Measurements from ENCODE around the gene AKNAD1.

The AKNAD1 gene

GRCh38 chr1:108856994-108857393, at the start of gene AKNAD1:
Gene AKNAD1 (minus strand): TSS chr1:108857094. CDS start chr1:108852664, 4,430 bp downstream.
- no peak within 1 kb of the TSS for H3K4me3 ChIP-seq (ENCODE audit: low read depth, low read length)
- TF ChIP-seq CTCF (IDR thresholded peaks at IDR 0.05; ENCODE audit: low read depth, low read length) = no peak

GRCh38 chr1:108901106-108901505, 44.2 kb upstream of the AKNAD1 start:
- no peak for TF ChIP-seq CTCF (IDR thresholded peaks at IDR 0.05; ENCODE audit: low read depth, low read length)
- H3K4me3 ChIP-seq (ENCODE audit: low read depth, low read length) = no peak overlapping the region

- peak; percentile 34; the same call in 1 of the 2 replicates for TF ChIP-seq CTCF (IDR thresholded peaks at IDR 0.05; ENCODE audit: low read depth, low read length)
- H3K4me3 ChIP-seq (ENCODE audit: low read depth, low read length) = no peak overlapping the region
Measured at GRCh38 chr1:108897865-108898720, 41.2 kb upstream of the AKNAD1 start.

GRCh38 chr1:108896146-108897145, 39.6 kb upstream of the AKNAD1 start:
- no peak overlapping the region for H3K4me3 ChIP-seq (ENCODE audit: low read depth, low read length)
- TF ChIP-seq CTCF (IDR thresholded peaks at IDR 0.05; ENCODE audit: low read depth, low read length) = no peak

- no peak overlapping the region for H3K4me3 ChIP-seq (ENCODE audit: low read depth, low read length)
- TF ChIP-seq CTCF (IDR thresholded peaks at IDR 0.05; ENCODE audit: low read depth, low read length) = no peak
Measured at GRCh38 chr1:108893141-108893530, 36.2 kb upstream of the AKNAD1 start.

- no peak overlapping the region for H3K4me3 ChIP-seq (ENCODE audit: low read depth, low read length)
- TF ChIP-seq CTCF (IDR thresholded peaks at IDR 0.05; ENCODE audit: low read depth, low read length) = no peak
Measured at GRCh38 chr1:108892356-108893140, 35.7 kb upstream of the AKNAD1 start.

Data from WI38 (cell line).